T follicular helper cell (primary cell): ENCODE results near the gene PKD2L2.
"Not testable (repeated sequence)": the region's sequence is repeated elsewhere in the genome, so short reads cannot be mapped to it uniquely, and the experiment has no call there.

Source experiments
- DNase-seq: peaks from one replicate; pipeline ENCODE4 v3.0.0-alpha.2; 2020; ENCODE audit warnings: low read depth

Gene PKD2L2

DNA sequence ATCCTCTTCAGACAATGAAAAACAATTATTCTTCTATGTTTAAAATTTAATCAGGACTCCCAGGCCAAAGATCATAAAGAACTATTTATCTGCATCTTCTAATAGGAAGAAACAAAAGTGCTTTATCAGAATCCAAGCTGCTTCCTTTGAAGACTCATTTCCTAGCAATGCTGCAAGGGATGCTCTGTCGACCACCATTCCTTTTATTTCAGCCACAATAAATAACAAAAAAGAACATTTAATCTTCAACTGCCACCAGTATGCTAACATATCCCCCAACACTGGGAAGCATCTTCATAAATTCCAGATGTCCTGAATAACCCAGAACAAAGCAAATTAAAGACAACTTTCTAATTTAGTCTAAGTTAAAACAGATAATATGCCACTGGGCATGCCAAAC, 68.7 kb downstream of the PKD2L2 start:
- DNase-seq, result no peak

DNA sequence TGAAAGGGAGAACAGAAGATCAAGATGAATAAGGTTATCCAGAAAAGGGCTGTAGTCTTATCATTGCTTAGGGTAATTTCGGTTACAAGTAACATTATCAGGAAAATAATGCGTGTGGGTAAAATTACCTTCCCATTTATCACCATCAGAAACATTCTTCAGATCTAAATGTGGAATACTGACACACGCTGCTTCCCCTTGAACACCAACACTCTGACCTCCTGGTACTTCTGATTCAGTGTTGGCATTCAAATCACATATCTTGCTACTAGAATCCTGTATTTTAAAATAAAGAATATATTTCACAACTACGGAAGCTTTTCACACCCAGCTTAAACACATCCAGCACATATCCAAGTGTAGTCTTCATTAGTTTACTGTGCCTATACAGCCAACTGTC, 70.2 kb downstream of the PKD2L2 start:
- no peak for DNase-seq

DNA sequence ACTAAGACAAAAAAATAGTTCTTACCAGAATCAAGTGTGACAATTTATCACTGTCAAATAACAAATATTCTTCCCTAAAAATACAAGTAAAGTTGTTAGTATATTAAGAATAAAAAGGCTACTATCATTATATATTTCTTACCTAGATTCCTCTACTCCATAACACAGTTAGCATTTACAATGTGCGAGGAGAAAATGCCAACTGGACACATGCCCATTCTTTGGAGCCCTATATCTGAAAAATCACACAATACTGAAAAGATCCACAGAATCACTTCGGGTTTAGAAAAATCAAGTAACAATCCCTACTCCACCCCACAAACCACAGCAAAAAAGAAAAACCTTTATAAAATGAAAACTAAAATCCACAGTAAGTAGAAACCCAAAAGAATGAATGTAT, 70.9 kb downstream of the PKD2L2 start:
- no peak for DNase-seq

DNA sequence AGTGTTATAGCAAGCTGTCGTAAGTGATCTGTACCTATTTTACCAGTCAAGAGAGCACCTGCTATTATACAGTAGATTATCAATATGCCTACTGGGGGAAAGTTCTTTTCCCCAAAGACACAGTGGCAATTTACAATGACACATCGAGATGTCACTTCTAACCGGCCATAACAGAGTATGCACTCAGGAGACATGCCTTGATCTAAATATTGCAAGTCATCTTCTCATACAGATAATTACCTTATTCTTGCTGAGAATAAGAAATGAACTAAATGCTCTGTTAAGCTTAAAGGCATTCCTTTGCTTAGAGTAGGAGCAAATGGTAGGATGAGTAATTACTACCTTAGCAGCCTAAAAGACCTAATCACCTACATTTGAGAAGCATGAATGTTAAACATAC, 71.6 kb downstream of the PKD2L2 start:
- DNase-seq, result no peak

DNA sequence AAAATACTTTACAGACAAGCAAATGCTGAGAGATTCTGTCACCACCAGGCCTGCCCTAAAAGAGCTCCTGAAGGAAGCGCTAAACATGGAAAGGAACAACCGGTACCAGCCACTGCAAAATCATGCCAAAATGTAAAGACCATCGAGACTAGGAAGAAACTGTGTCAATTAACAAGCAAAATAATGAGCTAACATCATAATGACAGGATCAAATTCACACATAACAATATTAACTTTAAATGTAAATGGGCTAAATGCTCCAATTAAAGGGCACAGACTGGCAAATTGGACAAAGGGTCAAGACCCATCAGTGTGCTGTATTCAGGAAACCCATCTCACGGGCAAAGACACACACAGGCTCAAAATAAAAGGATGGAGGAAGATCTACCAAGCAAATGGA, 81.1 kb downstream of the PKD2L2 start:
- not testable (repeated sequence) for DNase-seq

DNA sequence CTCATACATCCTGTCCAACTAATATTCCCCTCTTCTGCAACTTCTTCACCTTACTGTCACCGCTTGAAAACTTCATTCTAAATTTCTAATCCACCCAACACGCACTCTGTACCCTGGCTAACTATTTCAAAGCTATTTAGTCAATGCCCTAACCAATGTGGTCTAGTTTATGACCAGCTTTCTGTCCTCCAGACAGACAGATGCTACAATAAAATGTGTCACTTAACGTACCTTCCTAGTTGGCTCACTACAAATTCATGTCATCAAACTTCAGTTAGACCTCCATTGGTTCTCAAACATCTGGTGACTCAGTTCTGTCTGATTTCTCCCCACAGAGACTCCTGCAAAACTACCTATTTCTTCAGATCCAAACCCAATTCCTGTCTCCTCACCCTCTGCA, 86.0 kb downstream of the PKD2L2 start:
- DNase-seq, result no peak

DNA sequence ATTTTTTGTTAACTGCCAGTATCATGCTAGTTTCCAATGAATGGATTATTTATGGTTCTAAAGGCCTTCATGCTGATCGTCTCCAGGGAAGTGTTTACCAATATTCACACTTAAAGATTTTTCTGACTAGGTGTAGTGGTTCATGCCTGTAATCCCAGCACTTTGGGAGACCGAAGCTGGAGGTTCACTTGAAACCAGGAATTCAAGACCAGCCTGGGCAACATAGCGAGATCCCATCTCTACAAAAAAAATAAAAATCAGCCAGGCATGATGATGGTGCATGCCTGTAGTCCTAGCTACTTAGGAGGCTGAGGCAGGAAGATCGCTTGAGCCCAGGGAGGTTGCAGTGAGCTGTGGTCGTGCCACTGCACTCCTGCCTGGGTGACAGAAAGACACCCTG, 100.2 kb downstream of the PKD2L2 start:
- no peak for DNase-seq
